Stomach (tissue), 9 donors: ENCODE results near the gene TRABD2B. TPM values are rescaled to one million over a fixed set of nuclear protein-coding genes. Genes with fewer than 3 reads are reported as not detected.

Experiments used
- DNase-seq, 2 donors: peaks; one replicate each; pipeline versions ENCODE4 v3.0.0 to v3.0.0-alpha.2; 2013 to 2019
- H3K27ac ChIP-seq, 5 donors: fragments of 200-600 bp in 4 of 5; sonication (generic) in 4 of 5; one replicate each; pipeline ENCODE4 v1.5.1; 2013 to 2019; ENCODE audit warnings: mild to moderate bottlenecking in 1 of 5, moderate library complexity in 1 of 5
- H3K27me3 ChIP-seq, 3 donors: fragments of 200-600 bp; sonication (generic); one replicate each; pipeline ENCODE4 v1.5.1; 2017 to 2019; ENCODE audit warnings: mixed run types in 1 of 3
- H3K36me3 ChIP-seq, 4 donors: fragments of 200-600 bp; sonication (generic); 1 replicate in 3 of 4; 2 replicates in 1 of 4; pipeline ENCODE4 v1.5.1; 2016 to 2019
- H3K4me1 ChIP-seq, 4 donors: fragments of 200-600 bp; sonication (generic); one replicate each; pipeline ENCODE4 v1.5.1; 2016 to 2019
- H3K4me3 ChIP-seq, 4 donors: fragments of 200-600 bp; sonication (generic) in 3 of 4; one replicate each; pipeline ENCODE4 v1.5.1; 2016 to 2019; ENCODE audit warnings: mild to moderate bottlenecking in 1 of 4
- H3K9me3 ChIP-seq, 4 donors: fragments of 200-600 bp; sonication (generic); one replicate each; pipeline ENCODE4 v1.5.1; 2016 to 2019
- EP300 ChIP-seq: sonication (generic); formaldehyde crosslinking; IDR thresholded peaks from one replicate; pipeline ENCODE4 v1.6.1; 2017; ENCODE audit warnings: antibody characterized with exemption
- POLR2A ChIP-seq, 4 donors: fragments of 450-650 bp; IDR thresholded peaks; one replicate each; pipeline ENCODE4 v1.6.1; 2016; ENCODE audit warnings: antibody characterized with exemption in 4 of 4, control low read depth in 2 of 4, mild to moderate bottlenecking in 1 of 4, moderate library complexity in 1 of 4
- POLR2AphosphoS5 ChIP-seq, 3 donors: sonication (generic); formaldehyde crosslinking; IDR thresholded peaks; one replicate each; pipeline ENCODE4 v1.6.1; 2016; ENCODE audit warnings: antibody characterized with exemption in 3 of 3
- WGBS, 5 donors: extraction: QIAGEN DNeasy Blood & Tissue Kit in 3 of 5; methylation state at CpG; one replicate each; pipeline versions ENCODE4 v1.1.5 to v1.1.7; 2013 to 2018; 5-methylcytosine and 5-hydroxymethylcytosine counted together
- intact Hi-C: fragments of 100-400 bp; cut with DNase I; formaldehyde crosslinking; loops from one replicate; pipeline ENCODE4 v1.15.1; 2023; ENCODE audit warnings: low total_unique reads
- polyA plus RNA-seq, 3 donors: library from polyadenylated mRNA; stranded (reverse); fragments of 200-250 nt; gene quantifications; one replicate each; pipeline ENCODE4 v1.2.3, GENCODE V29; 2013
- total RNA-seq, 5 donors: library from RNA; depleted of rRNA; stranded (reverse); fragments of >200 nt; gene quantifications; one replicate each; pipeline versions ENCODE4 v1.1.0 to v1.2.3, GENCODE V29; 2014 to 2016
- TF ChIP-seq, protein P1 (sequence below), 7 experiments: fragments of 450-650 bp in 4 of 7; fragments of 200-600 bp in 3 of 7; sonication (generic) in 3 of 7; IDR thresholded peaks; one replicate each; pipeline ENCODE4 v1.5.1; 2016 to 2019; ENCODE audit warnings: antibody characterized with exemption in 7 of 7, control low read depth in 2 of 7, mild to moderate bottlenecking in 1 of 7
- donor health status: healthy with polysubstance abuse.
- donor health status: Bipolar disorder and iron deficiency.
- donor health status: healthy.

Gene TRABD2B
- total and polyA plus RNA-seq, 8 donors, result 0.31 to 2.0 (median 0.93) TPM; not detected in 1

DNA sequence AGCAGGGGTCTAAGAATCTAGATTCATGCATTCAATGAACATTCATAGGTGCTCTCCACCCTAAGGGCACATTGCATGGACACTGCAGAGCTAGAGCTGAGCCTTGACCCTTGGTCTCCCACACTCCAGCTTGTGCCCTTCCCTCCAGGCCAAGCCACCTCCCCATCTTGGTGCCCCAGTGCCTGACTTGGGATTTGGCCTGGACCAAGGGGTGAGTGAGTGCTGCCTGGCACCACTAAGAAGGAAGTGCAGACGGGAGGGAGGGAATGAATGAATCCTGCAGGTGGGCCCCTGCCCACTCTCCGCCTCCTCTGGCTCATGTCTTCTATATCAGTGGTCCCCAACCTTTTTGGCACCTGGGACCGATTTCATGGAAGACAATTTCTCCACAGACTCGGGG, 146.7 kb downstream of the TRABD2B start:
- TF ChIP-seq, protein P1, sequence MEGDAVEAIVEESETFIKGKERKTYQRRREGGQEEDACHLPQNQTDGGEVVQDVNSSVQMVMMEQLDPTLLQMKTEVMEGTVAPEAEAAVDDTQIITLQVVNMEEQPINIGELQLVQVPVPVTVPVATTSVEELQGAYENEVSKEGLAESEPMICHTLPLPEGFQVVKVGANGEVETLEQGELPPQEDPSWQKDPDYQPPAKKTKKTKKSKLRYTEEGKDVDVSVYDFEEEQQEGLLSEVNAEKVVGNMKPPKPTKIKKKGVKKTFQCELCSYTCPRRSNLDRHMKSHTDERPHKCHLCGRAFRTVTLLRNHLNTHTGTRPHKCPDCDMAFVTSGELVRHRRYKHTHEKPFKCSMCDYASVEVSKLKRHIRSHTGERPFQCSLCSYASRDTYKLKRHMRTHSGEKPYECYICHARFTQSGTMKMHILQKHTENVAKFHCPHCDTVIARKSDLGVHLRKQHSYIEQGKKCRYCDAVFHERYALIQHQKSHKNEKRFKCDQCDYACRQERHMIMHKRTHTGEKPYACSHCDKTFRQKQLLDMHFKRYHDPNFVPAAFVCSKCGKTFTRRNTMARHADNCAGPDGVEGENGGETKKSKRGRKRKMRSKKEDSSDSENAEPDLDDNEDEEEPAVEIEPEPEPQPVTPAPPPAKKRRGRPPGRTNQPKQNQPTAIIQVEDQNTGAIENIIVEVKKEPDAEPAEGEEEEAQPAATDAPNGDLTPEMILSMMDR (IDR thresholded peaks at IDR 0.05), result no peak
- TF ChIP-seq EP300 (no peak), POLR2A (IDR thresholded peaks at IDR 0.05) (no peak), POLR2AphosphoS5 (IDR thresholded peaks at IDR 0.05) (no peak)
- intact Hi-C loops, result no loop called here
- Histone ChIP-seq H3K27ac (no peak overlapping the region), H3K9me3 (no peaks in the 10 kb centered on the region), H3K4me3 (no peak overlapping the region), H3K27me3 (no peaks in the 10 kb centered on the region), H3K4me1 (no peaks in the 10 kb centered on the region), H3K36me3 (no peaks in the 10 kb centered on the region)
- no peak for DNase-seq
- 91 to 95% (median 94%) methylated on average over 4 of the region's 4 CpGs for WGBS, 5 donors

DNA sequence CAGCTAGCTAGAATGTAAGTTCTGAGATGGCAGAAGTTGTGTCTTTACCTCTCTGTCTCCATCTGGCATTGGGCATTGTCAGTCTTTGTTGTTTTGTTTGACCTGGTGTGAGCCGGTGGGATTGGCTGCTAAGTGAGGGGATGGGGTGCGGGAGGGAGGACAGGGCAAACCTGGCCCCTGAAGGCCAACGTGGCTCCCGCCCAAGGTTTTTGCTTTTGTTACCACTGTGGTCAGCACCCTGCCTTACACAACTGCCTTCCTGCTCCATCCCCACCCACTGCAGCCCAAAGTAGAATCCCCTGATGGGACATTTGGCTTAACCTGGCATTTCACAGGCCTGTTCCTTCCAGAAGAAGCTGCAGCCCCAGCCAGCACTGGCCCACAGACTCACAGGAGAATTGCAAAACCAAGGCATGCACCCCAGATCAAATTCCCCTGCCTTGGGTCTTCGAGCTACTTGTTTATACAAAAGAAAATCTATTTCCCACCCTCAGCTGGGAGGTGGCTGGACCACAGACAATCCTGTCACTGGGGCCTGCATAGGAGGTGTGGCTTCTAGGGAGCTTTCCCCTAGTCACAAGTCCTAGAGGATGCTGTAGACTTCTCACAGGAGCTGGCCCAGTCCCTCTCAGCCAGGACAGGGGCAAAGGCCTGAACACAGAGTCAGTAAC, 147.5 kb downstream of the TRABD2B start:
- Histone ChIP-seq H3K9me3 (no peaks in the 10 kb centered on the region), H3K27ac (no peak overlapping the region), H3K4me3 (no peak overlapping the region), H3K4me1 (no peaks in the 10 kb centered on the region), H3K27me3 (no peaks in the 10 kb centered on the region), H3K36me3 (no peaks in the 10 kb centered on the region)
- 82 to 90% (median 84%) methylated on average over 5 of the region's 5 CpGs for WGBS, 5 donors
- DNase-seq, result no peak
- intact Hi-C loops, result no loop called here
- no peak for TF ChIP-seq POLR2A (IDR thresholded peaks at IDR 0.05)
- TF ChIP-seq POLR2AphosphoS5 (IDR thresholded peaks at IDR 0.05), result no peak
- TF ChIP-seq EP300, result no peak
- TF ChIP-seq, protein P1 (IDR thresholded peaks at IDR 0.05), result no peak

DNA sequence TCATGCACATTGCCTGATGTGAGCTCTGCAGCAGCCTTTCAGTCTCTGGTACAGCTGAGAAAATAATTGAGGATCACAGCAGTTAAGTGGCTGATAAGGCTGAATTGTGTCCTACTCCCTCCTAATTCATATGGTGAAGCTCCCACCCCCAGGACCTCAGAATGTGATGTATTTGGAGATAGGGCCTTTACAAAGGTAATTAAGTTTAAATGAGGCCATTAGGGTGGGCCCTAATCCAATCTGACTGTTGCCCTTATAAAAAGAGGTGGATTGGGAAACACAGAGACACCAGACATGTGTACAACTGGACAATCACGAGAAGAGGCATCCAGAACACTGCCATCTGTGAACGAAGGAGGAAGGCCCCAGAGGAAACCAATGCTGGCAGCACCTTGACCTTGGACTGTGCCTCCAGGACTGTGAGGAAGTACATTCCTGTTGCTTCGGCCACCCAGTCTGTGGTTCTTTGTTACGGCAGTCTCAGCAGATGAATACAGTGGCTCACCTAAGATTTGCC, 148.1 kb downstream of the TRABD2B start:
- no peaks in the 10 kb centered on the region for H3K36me3 ChIP-seq
- WGBS, 5 donors, result 63 to 88% (median 79%) methylated on average over 4 of the region's 4 CpGs

DNA sequence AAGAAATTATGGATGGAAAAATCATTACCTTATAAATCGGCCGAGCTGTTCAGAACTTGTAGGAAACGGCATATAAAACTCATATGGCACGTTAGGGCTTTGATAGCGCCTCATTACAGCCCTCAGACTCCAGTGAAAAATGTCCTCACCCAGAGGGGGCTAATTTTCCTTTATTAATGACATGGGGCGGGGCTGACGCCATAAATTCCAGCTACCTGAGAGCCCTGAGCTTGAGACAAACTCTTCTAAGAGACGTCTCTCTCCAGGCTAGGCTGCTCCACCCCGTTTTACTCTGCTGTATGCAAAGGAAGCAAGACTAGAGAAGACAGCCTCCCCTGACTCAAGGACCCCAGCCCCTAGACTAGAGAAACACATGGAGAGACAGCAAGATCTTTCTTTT, 149.4 kb downstream of the TRABD2B start:
- Histone ChIP-seq H3K4me3 (no peak overlapping the region), H3K9me3 (no peaks in the 10 kb centered on the region), H3K36me3 (no peaks in the 10 kb centered on the region), H3K27ac (no peak overlapping the region), H3K4me1 (no peaks in the 10 kb centered on the region), H3K27me3 (peaks cover 0 to 8% (median 0%) of the 10 kb centered on the region in 3 donors)
- 85 to 93% (median 92%) methylated on average over 9 of the region's 9 CpGs for whole genome bisulfite sequencing, 5 donors
- no peak for DNase-seq
- TF ChIP-seq POLR2AphosphoS5 (IDR thresholded peaks at IDR 0.05) (no peak), POLR2A (IDR thresholded peaks at IDR 0.05) (no peak), EP300 (no peak)
- TF ChIP-seq, protein P1 (IDR thresholded peaks at IDR 0.05), result no peak
- intact Hi-C loops, result no loop called here

More for the DNA sequence above, 148.1 kb downstream of the TRABD2B start:
- Histone ChIP-seq H3K9me3 (no peaks in the 10 kb centered on the region), H3K27ac (no peak overlapping the region), H3K4me3 (no peak overlapping the region), H3K4me1 (no peaks in the 10 kb centered on the region), H3K27me3 (no peaks in the 10 kb centered on the region)
- TF ChIP-seq EP300, result no peak
- no peak for TF ChIP-seq POLR2AphosphoS5 (IDR thresholded peaks at IDR 0.05)
- TF ChIP-seq POLR2A (IDR thresholded peaks at IDR 0.05), result no peak
- TF ChIP-seq, protein P1 (IDR thresholded peaks at IDR 0.05), result no peak
- intact Hi-C loops, result no loop called here
- DNase-seq, result no peak
